Liver (tissue), 9 donors: ENCODE results near the gene PDILT. TPM values are rescaled to one million over a fixed set of nuclear protein-coding genes. Genes with fewer than 3 reads are reported as not detected.
A peak's percentile ranks its signal among the peaks of the same experiment; 100 is the strongest.
"Not testable (repeated sequence)": the region's sequence is repeated elsewhere in the genome, so short reads cannot be mapped to it uniquely, and the experiment has no call there.

Experiments used
- DNase-seq: peaks from one replicate; pipeline ENCODE4 v3.0.0-alpha.2; 2017; ENCODE audit warnings: low spot score
- H3K27ac ChIP-seq, 2 donors: one replicate each; pipeline ENCODE4 v1.7.0; 2013; ENCODE audit warnings: inconsistent platforms in 2 of 2, low read length in 2 of 2, control low read depth in 1 of 2, low read depth in 1 of 2, mild to moderate bottlenecking in 1 of 2
- H3K27me3 ChIP-seq, 4 donors: one replicate each; pipeline versions ENCODE4 v1.6.1 to v1.7.0; 2013; ENCODE audit warnings: low read length in 3 of 4, inconsistent platforms in 1 of 4, mild to moderate bottlenecking in 1 of 4, moderate library complexity in 1 of 4; ENCODE audit not compliant: control insufficient read depth in 4 of 4, insufficient read depth in 4 of 4
- H3K36me3 ChIP-seq, 4 donors: one replicate each; pipeline versions ENCODE4 v1.6.1 to v1.7.0; 2013; ENCODE audit warnings: low read length in 3 of 4, mild to moderate bottlenecking in 3 of 4, low read depth in 1 of 4, moderate library complexity in 1 of 4; ENCODE audit not compliant: control insufficient read depth in 4 of 4, insufficient read depth in 3 of 4
- H3K4me1 ChIP-seq, 4 donors: one replicate each; pipeline versions ENCODE4 v1.6.1 to v1.7.0; 2013; ENCODE audit warnings: low read length in 3 of 4, mild to moderate bottlenecking in 3 of 4, moderate library complexity in 1 of 4; ENCODE audit not compliant: control insufficient read depth in 4 of 4, insufficient read depth in 4 of 4
- H3K4me3 ChIP-seq, 3 donors: one replicate each; pipeline versions ENCODE4 v1.6.1 to v1.7.0; 2013; ENCODE audit warnings: low read length in 3 of 3, control low read depth in 1 of 3, low read depth in 1 of 3, mild to moderate bottlenecking in 1 of 3
- H3K9ac ChIP-seq, 2 donors: one replicate each; pipeline ENCODE4 v1.7.0; 2013; ENCODE audit warnings: low read length in 2 of 2, mild to moderate bottlenecking in 2 of 2, moderate library complexity in 2 of 2, control low read depth in 1 of 2, low read depth in 1 of 2
- H3K9me3 ChIP-seq, 4 donors: one replicate each; pipeline versions ENCODE4 v1.6.1 to v1.7.0; 2013; ENCODE audit warnings: low read length in 3 of 4; ENCODE audit not compliant: control insufficient read depth in 4 of 4
- ATF3 ChIP-seq: IDR thresholded peaks from 2 replicates; pipeline ENCODE4 v1.6.1; 2016; ENCODE audit warnings: antibody characterized with exemption
- HNF4A ChIP-seq, 2 donors: conservative IDR thresholded peaks; 2 replicates each; pipeline ENCODE4 v1.6.1; 2016; ENCODE audit warnings: antibody characterized with exemption in 2 of 2, mild to moderate bottlenecking in 2 of 2
- RXRA ChIP-seq, 2 donors: IDR thresholded peaks; 2 replicates each; pipeline ENCODE4 v1.6.1; 2017 to 2018; ENCODE audit warnings: antibody characterized with exemption in 2 of 2, mild to moderate bottlenecking in 1 of 2
- TAF1 ChIP-seq: conservative IDR thresholded peaks from 2 replicates; pipeline ENCODE4 v1.6.1; 2016; ENCODE audit warnings: antibody characterized with exemption, mild to moderate bottlenecking
- WGBS: extraction: QIAGEN DNeasy Blood & Tissue Kit; methylation state at CpG from one replicate; pipeline ENCODE4 v1.1.7; 2013; 5-methylcytosine and 5-hydroxymethylcytosine counted together
- polyA plus RNA-seq, 2 donors: library from polyadenylated mRNA; stranded (reverse) in 1 of 2; unstranded in 1 of 2; fragments of 200-250 nt in 1 of 2; fragments of >200 nt in 1 of 2; fragmentation: Nextera tagmentation in 1 of 2; extraction: Ambion mirVana in 1 of 2; gene quantifications; one replicate each; pipeline versions ENCODE4 v1.2.1 to v1.2.3, GENCODE V29; 2013 to 2015
- total RNA-seq, 2 donors: library from RNA; depleted of rRNA; stranded (reverse); fragments of >200 nt; gene quantifications; one replicate each; pipeline ENCODE4 v1.2.3, GENCODE V29; 2014
- TF ChIP-seq, protein P1 (sequence below): IDR thresholded peaks from 2 replicates; pipeline ENCODE4 v1.6.1; 2016; ENCODE audit warnings: antibody characterized with exemption, mild to moderate bottlenecking
- donor health status: healthy.
- donor health status: healthy.
- donor health status: healthy.
- donor health status: healthy.
- donor health status: healthy.

The PDILT gene
- total RNA-seq (not detected), polyA plus RNA-seq (not detected)

DNA sequence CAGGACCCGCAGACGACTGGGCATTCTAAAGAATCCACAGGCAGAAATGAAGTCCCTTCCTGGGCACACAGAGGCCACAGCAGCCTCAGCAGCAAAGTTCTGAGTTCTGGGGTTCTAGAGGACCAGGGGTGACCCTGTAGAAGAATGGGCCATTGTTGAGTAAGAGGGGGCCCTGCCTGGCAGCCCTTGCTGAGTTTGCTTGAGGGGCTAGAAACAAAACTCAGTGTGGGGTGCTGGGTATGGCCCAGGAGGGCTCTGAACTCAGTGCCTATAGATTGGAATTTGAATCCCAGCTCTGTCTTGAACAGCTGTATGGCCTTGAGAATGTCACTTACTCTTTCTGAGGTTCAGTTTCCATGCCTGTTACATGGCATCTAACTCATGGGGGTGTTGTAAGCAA lies at the start of gene PDILT:
PDILT (minus strand) TSS at position 101 of the 400 bp plus-strand sequence. CDS start 5,437 bp downstream, outside the sequence.
- no peak within 1 kb of the TSS for H3K9ac ChIP-seq
- 96% methylated on average over 2 of the region's 2 CpGs for WGBS
- H3K4me3 ChIP-seq: no peak within 1 kb of the TSS
- no peaks in the 10 kb centered on the region for H3K27me3 ChIP-seq
- H3K4me1 ChIP-seq: peaks cover 0 to 2% (median 0%) of the 10 kb centered on the region in 4 donors
- TF ChIP-seq RXRA (IDR thresholded peaks at IDR 0.05) (no peak), ATF3 (no peak)
- no peak for DNase-seq
- no peaks in the 10 kb centered on the region for H3K36me3 ChIP-seq
- no peaks in the 10 kb centered on the region for H3K9me3 ChIP-seq
- H3K27ac ChIP-seq: no peak within 1 kb of the TSS

GRCh38 chr16:20453633-20454032 lies 49.1 kb upstream of the PDILT start:
- Histone ChIP-seq H3K9ac (peak overlapping the region in 1 of 2 donors; percentile 76), H3K4me3 (peak overlapping the region in 1 of 3 donors; percentile 28)
- not testable (repeated sequence) for H3K27me3 ChIP-seq, H3K4me1 ChIP-seq, H3K36me3 ChIP-seq, H3K27ac ChIP-seq, H3K9me3 ChIP-seq, DNase-seq
- WGBS: 52% methylated on average over 5 of the region's 5 CpGs
- peak in 1 of 2 donors; percentile 6 for TF ChIP-seq HNF4A (conservative IDR thresholded peaks at IDR 0.05)
- peak in 1 of 2 donors; percentile 27 for TF ChIP-seq RXRA (IDR thresholded peaks at IDR 0.05)

DNA sequence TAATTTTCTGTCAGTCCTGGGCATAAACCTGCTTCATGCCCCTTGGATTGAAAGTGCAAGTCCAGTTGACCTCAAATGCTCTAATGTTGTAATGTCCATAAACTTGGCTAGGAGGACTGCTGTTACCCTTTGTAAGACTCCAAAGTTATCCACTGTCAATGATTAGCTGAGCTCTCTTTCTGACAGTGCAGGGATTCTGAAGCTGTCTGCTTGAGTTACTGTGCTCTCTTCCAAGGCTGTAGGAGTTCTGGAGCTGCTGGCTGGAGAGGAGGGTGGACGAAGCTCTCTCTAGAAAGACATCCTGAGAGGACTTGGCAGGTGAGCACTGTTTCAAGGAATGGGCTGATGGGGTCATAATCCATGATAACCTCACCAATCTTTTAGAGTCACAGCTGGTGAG lies 46.8 kb upstream of the PDILT start, which contains the start of gene ACSM2A:
ACSM2A (plus strand) TSS at position 158 of the 400 bp plus-strand sequence. CDS start 8,594 bp downstream, outside the sequence.
- not testable (repeated sequence) for DNase-seq

DNA sequence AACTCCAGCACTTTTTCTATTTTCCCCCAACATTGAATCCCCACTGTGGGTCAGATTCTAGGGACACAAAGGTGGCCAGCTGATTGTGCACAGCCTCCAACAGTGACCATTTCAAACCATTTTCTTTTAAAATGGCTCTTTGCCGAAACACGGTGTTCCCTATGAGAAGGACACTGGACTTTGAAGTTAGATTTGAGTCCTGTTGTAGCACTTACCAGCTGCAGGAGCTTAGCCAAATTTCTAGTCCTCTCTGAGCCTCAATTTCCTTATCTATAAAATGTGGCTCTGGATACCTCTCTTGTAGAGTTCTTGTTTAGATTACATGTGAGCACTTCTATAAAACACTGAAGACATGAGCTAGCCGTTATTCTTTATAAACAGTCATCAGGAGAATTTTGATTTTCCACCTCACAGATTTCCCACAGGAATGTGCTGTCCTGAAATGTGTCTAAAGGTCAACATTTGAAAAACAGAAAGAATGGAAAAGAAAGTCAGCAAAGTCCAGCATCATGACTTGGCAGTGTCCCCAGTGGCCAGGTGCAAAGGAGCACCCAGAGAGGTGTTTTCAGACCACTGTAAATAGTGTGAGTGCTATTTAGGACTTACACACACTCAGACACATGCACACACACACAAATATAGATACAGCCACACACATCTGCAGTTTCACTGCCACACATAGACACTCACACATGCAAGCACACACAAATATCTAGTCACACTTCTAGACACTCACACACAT lies 42.3 kb upstream of the PDILT start:
- not testable (repeated sequence) for H3K9me3 ChIP-seq, H3K4me3 ChIP-seq, H3K36me3 ChIP-seq, H3K27ac ChIP-seq, DNase-seq, H3K9ac ChIP-seq, H3K27me3 ChIP-seq, H3K4me1 ChIP-seq
- no CpG with 5 or more reads among the region's 3 CpGs for WGBS

More for the DNA sequence above, 46.8 kb upstream of the PDILT start, which contains the start of gene ACSM2A:
- WGBS: 29% methylated on average over 1 of the region's 1 CpG
- peak in 1 of 2 donors; percentile 12 for TF ChIP-seq HNF4A (conservative IDR thresholded peaks at IDR 0.05)
- peak in 1 of 2 donors; percentile 23 for TF ChIP-seq RXRA (IDR thresholded peaks at IDR 0.05)
- TF ChIP-seq, protein P1, sequence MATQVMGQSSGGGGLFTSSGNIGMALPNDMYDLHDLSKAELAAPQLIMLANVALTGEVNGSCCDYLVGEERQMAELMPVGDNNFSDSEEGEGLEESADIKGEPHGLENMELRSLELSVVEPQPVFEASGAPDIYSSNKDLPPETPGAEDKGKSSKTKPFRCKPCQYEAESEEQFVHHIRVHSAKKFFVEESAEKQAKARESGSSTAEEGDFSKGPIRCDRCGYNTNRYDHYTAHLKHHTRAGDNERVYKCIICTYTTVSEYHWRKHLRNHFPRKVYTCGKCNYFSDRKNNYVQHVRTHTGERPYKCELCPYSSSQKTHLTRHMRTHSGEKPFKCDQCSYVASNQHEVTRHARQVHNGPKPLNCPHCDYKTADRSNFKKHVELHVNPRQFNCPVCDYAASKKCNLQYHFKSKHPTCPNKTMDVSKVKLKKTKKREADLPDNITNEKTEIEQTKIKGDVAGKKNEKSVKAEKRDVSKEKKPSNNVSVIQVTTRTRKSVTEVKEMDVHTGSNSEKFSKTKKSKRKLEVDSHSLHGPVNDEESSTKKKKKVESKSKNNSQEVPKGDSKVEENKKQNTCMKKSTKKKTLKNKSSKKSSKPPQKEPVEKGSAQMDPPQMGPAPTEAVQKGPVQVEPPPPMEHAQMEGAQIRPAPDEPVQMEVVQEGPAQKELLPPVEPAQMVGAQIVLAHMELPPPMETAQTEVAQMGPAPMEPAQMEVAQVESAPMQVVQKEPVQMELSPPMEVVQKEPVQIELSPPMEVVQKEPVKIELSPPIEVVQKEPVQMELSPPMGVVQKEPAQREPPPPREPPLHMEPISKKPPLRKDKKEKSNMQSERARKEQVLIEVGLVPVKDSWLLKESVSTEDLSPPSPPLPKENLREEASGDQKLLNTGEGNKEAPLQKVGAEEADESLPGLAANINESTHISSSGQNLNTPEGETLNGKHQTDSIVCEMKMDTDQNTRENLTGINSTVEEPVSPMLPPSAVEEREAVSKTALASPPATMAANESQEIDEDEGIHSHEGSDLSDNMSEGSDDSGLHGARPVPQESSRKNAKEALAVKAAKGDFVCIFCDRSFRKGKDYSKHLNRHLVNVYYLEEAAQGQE: peak; percentile 64
- peak; percentile 89 for TF ChIP-seq TAF1
- peak within 1 kb of the TSS; percentile 46 to 79 (median 67) for H3K4me3 ChIP-seq
- H3K4me1 ChIP-seq, H3K27me3 ChIP-seq, H3K9me3 ChIP-seq, H3K36me3 ChIP-seq: not testable (repeated sequence)
- peak within 1 kb of the TSS in 1 of 2 donors; percentile 91 for H3K9ac ChIP-seq
- H3K27ac ChIP-seq: peak within 1 kb of the TSS; percentile 66 to 67

GRCh38 chr16:20441859-20442258 lies 37.3 kb upstream of the PDILT start:
- H3K27me3 ChIP-seq, H3K4me3 ChIP-seq, H3K27ac ChIP-seq, DNase-seq, H3K36me3 ChIP-seq, H3K9ac ChIP-seq, H3K9me3 ChIP-seq: not testable (repeated sequence)
- H3K4me1 ChIP-seq: peaks cover 2 to 21% (median 9%) of the 10 kb centered on the region in 4 donors
- 96% methylated on average over 3 of the region's 4 CpGs for WGBS
